Measurements from ENCODE around the gene FAM241A.

Gene FAM241A

GRCh38 chr4:112213091-112213490, 67.8 kb downstream of the FAM241A start:
- DNase-seq (ENCODE audit: low read depth): peak; percentile 63
- TF ChIP-seq CTCF (IDR thresholded peaks at IDR 0.05; ENCODE audit: insufficient read depth, low read depth, low read length, missing control alignments): no peak

GRCh38 chr4:112213856-112214255, 68.6 kb downstream of the FAM241A start:
- no peak overlapping the region for H3K4me3 ChIP-seq (ENCODE audit: low read length)
- DNase-seq (ENCODE audit: low read depth): peak; percentile 84
- TF ChIP-seq CTCF (IDR thresholded peaks at IDR 0.05; ENCODE audit: insufficient read depth, low read depth, low read length, missing control alignments): no peak

More at GRCh38 chr4:112213091-112213490, 67.8 kb downstream of the FAM241A start:
- no peak overlapping the region for H3K4me3 ChIP-seq (ENCODE audit: low read length)

GRCh38 chr4:112214390-112215264, 69.4 kb downstream of the FAM241A start:
- no peak overlapping the region for H3K4me3 ChIP-seq (ENCODE audit: low read length)

GRCh38 chr4:112219826-112220366, 74.6 kb downstream of the FAM241A start:
- no peak overlapping the region for H3K4me3 ChIP-seq (ENCODE audit: low read length)
- no peak for DNase-seq (ENCODE audit: low read depth)
- TF ChIP-seq CTCF (IDR thresholded peaks at IDR 0.05; ENCODE audit: insufficient read depth, low read depth, low read length, missing control alignments): no peak

More at GRCh38 chr4:112214390-112215264, 69.4 kb downstream of the FAM241A start:
- peak; percentile 49 for DNase-seq (ENCODE audit: low read depth)
- peak; percentile 50 for TF ChIP-seq CTCF (IDR thresholded peaks at IDR 0.05; ENCODE audit: insufficient read depth, low read depth, low read length, missing control alignments)

GRCh38 chr4:112222219-112222955, 77.1 kb downstream of the FAM241A start:
- DNase-seq (ENCODE audit: low read depth): no peak
- TF ChIP-seq CTCF (IDR thresholded peaks at IDR 0.05; ENCODE audit: insufficient read depth, low read depth, low read length, missing control alignments): no peak
- H3K4me3 ChIP-seq (ENCODE audit: low read length): no peak overlapping the region

GRCh38 chr4:112225157-112225556, 79.9 kb downstream of the FAM241A start:
- no peak for DNase-seq (ENCODE audit: low read depth)
- H3K4me3 ChIP-seq (ENCODE audit: low read length): no peak overlapping the region
- TF ChIP-seq CTCF (IDR thresholded peaks at IDR 0.05; ENCODE audit: insufficient read depth, low read depth, low read length, missing control alignments): no peak

Measured in epithelial cell of esophagus (primary cell).